ENCODE measurements around the gene AP2M1.
"Not testable (repeated sequence)": the region's sequence is repeated elsewhere in the genome, so short reads cannot be mapped to it uniquely, and the experiment has no call there.

The AP2M1 gene

DNA sequence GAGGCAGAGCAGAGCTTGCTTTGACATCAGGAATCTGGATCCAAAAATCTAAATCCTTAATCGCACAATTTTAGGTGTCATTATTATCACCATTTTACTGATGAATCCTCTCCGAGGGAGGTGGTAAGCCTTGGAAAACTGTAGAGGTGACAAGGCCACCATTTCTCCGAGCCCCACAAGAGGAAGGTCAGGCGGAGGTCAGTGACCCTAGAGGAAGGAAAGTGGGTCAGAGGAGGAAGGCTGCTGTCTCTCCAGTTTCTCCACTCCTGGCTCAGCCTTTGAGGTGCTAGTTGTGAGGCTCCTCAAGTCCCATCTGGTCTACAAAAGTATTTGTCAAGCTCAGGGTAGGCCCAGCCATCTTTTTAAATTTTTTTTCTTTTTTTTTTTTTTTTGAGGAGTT is 16.3 kb upstream of the AP2M1 start:
- no peak for DNase-seq

DNA sequence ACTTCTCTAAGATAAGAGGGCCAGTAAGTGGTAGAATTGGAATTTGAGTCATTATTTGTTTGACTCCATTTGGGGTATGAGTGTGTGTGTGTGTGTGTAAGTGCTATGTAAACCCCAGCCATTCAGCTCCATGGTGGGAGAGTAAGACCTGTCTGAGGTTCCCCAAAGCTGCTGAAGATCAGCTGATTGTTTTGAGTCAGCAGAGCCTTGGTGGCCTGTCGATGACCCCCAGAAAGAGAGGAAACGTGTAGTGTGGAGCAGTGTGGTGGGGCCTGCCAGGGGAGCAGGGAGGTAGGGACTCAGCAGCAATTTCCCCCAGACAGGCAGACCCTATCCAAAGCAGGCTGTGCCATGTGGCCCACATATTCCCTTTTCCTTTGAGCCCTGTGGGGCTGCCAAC is 14.2 kb upstream of the AP2M1 start:
- no peak for DNase-seq

DNA sequence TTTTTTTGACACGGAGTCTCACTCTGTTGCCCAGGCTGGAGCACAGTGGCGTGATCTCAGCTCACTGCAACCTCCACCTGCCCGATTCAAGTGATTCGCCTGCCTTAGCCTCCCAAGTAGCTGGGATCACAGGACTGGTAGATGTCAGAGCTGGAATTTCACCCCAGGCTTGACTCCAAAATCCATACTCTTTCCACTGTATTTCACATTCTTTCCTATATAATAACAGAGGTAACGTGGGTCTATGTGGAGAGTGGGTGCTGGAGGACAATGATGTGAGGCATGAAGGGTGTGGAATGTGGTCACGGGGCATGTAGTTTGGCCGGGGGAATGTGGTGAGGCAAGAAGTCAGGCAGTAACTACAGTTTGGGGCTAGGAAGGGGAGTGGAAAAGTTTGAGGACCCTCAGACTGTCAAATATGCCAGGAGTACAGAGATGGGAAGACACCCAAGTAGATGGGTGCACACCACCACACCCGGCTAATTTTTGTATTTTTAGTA is 12.0 kb upstream of the AP2M1 start:
- DNase-seq, result not testable (repeated sequence)

DNA sequence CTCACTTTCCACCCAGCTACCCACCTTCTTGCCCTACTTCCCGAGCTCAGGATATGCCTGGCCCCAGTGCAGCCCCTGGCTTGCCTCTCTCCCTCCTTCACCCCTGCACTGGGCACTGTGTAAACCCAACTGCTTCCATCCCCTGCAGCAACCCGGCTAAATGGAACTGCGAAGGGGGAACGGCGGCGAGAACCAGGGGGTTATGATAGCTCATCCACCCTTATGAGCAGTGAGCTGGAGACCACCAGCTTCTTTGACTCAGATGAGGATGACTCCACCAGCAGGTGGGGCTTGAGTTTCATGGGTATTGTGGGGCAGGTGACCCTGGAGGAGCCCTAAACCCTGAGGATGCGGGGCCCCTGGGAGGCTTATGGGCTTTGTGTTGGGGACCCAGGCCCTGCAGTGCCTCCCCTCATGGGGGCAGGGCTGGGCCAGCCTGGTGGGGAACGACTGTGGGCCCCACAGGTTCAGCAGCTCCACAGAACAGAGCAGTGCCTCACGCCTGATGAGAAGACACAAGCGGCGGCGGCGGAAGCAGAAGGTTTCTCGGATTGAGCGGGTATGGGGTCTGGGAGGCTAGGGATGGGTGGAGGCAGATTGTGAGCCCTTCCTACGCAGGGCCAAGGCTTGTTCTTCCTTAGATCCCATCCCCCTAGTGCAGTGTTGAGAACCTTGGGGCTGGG is 9.9 kb upstream of the AP2M1 start:
- no peak for DNase-seq

DNA sequence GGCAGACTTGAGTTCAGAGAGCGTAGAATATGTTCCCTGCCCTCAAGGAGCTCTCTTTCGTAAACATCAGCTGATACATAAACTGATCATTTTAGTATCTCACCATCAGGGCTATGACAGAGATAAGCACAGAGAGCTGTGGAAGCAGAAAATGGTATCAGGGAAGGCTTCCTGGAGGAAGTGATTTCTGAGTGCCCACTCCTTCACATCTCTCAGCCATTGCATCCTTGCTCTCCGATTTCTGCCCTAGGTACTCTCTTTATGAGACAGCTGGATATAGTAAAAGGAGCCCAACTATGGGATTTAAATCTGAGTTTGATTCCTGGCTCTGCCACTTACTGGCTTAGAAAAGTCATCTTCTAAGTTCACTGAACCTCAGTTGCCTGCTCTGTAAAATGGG is 9.1 kb upstream of the AP2M1 start:
- no peak for DNase-seq

DNA sequence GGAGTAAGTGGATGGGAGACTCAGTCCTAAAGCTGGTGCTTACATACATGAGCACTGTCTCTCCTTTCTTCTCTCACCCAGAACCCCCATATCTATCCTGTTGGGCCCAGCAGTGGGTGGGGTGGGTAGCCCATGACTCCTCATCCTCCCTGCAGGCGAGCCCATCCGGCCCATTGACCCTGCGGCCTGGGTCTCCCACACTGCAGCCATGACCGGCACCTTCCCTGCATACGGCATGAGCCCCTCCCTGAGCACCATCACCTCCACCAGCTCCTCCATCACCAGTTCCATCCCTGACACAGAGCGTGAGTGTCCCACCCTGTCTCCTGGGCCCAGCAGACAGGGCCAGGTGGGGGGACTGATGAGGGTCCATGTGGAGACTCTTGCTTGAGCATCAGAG is 8.0 kb upstream of the AP2M1 start:
- DNase-seq, result no peak

DNA sequence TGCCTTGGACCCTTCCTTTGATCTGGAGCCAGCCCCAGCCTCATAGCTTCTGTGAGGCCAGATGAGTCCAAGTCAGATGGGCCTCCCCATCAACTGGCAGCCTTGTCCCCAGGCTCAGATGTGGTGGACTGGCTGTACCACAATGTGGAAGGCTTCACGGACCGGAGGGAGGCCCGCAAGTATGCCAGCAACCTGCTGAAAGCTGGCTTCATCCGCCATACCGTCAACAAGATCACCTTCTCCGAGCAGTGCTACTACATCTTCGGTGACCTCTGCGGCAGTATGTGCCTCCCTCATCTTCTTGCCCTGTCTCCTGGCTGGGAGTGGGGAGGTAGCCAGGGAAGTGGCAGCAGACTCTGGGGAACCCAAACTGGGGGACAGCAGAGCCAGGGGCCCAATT is 6.9 kb upstream of the AP2M1 start:
- no peak for DNase-seq

DNA sequence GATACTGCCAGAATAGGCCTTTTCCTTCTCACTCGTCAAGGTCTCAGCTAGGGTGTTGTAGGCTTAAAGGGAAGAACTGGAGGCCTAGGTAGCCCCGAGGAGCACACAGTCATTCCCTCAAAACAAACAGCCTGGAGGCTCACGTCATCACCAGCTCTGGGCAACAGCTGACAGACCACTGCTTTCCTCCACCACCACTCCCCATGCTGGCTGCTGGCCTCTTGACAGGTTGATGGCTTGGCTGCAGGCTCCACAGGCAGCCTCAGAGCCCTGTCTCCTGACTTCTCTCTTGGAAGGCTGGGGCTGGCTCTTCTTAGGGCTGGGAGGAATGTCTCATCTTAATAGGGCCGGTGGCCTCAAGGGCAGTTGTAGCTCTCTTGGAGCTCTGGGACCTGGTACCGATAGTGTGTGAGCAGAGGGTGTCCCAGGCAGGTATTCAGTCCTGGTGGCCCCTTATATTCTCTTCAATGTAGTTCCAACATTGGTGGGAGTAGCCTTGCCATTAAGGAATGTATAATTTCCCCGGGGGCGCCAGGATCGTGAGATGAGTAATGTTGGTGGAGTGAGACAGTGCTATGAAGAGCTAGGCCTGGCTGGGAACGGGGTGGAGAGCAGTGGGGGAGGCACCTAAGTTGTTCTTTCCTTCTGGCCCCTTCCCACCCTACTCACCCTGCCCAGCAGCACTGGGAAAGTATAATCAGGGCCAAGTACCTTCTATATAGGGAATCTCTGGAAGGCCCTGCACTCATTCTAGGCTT is 6.1 kb upstream of the AP2M1 start:
- no peak for DNase-seq

DNA sequence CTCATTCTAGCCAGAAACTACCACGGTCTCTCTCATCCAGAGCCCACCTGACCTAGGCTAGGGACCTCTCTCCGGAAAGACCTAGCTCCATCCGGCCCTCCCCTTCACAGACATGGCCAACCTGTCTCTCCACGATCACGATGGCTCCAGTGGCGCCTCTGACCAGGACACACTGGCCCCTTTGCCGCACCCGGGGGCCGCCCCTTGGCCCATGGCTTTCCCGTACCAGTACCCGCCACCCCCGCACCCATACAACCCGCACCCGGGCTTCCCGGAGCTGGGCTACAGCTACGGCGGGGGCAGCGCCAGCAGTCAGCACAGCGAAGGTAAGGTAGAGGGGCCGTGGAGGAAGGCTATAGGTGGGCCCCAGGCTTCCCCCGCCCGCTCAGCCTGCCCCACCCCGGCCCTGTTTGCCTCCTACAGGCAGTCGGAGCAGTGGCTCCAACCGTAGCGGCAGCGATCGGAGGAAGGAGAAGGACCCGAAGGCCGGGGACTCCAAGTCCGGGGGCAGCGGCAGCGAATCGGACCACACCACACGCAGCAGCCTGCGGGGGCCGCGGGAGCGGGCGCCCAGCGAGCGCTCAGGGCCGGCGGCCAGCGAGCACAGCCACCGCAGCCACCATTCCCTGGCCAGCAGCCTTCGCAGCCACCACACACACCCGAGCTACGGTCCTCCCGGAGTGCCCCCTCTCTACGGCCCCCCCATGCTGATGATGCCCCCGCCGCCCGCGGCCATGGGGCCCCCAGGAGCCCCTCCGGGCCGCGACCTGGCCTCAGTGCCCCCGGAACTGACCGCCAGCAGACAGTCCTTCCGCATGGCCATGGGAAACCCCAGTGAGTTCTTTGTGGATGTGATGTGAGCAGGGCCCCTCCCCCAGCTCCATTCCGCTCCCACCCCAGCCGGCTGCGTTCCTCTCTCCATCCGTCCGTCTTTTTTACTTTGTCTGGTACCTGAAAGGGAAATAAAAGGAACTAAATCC is 4.5 kb upstream of the AP2M1 start:
- no peak for DNase-seq

DNA sequence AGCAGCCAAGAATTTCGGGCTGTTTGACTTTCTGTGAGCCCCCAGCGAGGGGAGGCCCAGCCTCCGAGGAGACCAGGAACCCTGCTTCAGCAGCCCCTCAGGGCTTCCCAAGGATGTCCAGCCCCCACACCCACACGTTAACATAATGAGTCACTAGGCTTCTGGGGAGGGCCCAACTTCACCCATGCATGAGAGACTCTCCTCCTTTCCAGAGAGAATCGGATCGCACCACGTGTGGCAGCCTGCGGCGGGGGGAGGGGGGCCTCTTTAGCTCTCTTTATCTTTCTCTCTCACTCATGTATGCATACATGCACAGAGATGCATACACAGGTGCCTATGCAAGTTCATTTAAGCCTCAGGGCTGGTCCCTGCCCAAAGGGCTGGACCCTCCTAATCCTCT is 3.1 kb upstream of the AP2M1 start:
- no peak for DNase-seq

DNA sequence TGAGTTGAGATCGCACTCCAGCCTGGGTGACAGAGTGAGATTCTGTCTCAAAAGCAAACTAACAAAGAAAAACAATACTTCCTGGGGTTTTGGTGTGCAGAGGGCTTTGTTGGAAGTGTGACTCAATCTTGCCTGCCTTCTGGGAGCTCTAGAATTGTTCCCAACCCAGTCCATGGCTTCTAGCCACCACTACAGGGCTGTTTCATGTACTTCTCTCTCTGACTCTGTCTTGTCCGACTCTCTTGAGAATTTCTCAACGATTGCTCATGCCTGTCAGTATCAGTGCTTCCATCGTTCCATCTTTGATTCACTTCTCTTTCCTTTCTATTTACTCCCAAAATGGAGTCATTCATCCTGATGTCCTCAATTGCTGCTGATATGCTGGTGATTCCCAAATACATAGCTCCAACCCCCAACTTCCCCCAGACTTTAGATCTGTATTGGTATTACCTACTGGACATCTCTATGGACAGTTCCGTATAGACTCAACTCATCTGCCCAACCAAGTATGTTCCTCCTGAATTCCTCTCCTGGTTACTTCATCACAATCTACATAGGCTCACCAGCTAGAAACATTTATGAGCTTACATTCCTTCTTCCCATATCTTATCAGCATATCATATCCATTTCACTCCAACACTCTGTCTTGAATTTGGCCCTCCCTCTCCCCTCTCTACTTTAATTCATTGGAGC is 1.8 kb upstream of the AP2M1 start:
- DNase-seq, result no peak

DNA sequence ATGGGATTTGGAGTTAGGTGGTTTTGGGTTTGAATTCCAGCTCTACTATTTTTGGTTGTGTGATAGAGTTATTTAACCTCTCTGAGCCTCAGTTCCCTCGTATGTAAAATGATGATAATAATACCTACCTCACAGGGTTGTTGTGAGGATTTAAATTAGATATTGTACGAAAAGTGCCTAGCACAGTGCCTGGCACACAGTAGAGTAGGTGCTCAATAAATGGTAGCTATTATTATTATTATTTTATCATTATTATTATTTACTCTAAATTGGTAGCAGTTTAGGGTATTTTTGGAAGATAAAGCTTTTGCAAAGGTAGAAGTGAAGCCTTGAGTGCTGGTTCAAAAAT is 1.3 kb upstream of the AP2M1 start:
- no peak for DNase-seq

DNA sequence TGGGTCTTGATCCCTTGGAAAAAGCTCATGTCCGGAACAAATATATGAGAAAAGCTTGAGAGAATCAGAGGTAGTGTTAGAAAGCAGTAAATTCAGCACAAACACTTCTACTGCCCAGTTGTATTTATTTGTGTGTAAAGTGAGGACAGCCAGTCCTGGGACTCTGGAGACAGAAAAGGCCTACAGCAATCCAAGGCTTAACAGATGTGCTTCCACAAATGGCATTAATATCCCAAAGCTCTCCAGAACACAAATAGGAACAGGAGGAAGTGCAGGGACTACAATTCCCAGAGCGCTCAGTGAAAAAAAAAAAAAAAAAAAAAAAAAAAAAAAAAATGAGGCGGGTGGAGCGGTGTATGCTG is 390 bp upstream of the AP2M1 start:
- DNase-seq, result no peak

DNA sequence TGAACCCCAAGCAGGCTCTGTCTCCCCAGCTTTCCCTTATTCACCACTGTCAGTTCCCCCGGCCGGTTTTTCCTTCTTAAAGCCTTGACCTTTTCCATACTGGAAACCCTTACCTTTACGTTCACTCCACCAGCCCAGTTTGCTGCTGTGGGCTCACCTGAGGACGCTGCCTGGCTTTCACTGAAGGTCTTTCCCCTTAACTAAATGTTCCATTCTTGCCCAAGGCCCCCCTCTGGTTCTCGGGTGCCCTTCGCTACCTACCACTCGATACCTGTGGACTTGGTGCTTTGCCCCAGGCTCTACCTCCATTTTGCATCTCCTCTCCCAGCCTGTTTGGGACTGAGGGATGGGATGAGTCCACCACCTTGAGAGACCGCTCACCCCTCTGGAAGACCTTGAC is 851 bp downstream of the AP2M1 start:
- no peak for DNase-seq

DNA sequence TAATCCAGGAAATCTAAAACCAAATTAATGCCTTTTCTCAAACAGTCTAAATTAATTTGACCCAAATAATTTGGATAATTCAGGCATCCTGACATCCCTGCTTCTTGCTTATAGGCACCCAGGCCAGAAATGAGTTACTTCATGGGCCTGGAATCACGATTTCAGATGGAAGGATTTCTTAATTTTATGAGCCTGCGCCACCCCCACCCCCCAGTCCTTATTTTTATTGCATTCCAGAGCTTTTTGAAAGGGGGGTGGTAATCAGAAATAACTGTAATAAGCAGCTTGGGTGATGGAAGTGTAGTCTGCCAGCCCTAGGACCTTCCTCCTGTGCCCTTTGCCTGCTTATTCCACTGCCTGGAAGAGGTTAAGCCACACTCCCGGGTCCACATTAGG is 1.3 kb downstream of the AP2M1 start:
- DNase-seq, result no peak

DNA sequence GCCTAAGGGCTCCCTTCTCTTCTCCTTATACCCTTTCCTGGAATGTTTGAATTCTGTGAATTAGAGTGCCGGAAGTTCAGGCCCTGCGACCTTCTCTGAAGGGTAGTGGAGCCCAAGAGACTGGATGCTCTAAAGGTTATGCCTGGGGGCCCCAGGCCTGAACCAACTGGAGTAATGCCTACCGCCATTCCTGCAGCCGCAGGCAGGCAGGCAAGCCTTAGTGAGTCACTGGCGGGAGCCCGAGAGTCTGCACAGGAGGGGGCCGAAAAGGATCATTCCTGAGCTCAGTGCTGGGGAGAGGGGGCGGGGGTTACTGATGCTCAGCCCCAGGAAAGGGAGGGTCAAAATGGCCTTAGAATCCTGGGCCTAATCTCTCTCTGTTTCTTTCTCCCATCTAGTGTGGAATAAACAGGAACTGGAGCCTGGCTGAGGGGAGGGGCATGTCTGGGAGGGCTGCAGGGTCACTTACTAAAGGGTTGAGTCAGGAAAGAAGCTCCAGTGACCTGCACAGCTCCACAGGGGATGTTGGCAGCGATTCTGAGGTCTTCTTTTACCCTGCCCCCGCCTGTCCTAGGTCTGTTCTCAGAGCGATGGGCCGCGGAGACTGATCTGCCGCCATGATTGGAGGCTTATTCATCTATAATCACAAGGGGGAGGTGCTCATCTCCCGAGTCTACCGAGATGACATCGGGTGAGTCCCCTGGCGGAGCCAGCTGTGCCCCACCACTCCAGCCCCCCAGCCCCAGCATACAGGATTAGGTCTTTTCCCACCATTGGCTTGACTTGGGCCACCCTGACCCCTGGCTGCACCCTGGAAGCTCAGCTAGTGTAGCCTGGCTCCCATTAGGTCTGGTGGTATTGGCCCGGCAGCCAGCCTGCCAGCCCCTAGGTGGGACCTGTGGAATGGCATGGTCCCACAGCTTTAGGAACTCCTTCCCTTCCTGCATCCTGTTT is 2.0 kb downstream of the AP2M1 start:
- no peak for DNase-seq

DNA sequence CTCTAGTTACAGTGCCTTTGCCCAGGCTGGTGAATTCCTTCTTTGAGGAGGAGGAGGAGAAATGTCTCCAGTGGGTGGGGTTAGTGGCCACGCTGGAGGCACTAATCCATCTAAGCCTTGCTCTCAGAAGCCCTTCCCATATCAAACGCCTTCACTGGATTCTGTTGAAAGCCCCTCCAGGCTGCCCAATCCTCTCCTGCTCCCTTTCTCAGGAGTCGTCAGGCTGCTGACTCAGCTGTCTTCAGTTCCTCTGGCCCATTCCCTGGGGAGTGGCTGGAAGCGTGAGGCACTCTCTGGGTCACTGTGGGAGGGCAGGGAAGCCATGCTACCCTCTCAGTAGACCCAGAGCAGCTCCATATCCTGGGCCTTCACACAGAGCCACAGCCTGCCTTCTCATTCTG is 2.7 kb downstream of the AP2M1 start:
- DNase-seq, result no peak

DNA sequence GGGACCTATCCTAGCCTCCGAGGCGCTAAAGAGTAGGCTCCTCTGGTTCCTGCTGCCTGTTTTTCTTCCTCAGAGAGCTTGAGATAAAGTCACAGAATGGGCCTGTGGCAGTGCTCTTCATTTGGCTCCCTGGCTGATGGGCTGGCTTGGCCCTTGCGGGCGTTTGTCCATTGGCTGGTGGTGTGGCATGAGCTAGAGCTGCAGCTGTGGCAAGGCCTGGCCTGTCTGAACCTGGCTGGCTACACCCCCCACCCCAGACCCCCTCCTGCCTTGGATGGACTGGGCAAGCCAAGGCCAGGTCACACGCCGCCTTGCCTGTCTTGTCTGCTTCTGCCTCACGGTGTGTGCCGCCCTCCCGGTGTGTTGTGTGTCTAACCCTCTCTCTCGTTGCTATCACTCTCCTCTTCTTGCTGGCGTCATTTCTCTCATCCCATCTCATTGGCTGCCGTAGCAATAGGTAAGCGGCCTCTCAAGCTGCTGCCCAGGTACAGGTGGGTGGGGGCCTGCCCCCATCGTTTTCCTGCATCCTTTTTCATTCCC is 3.2 kb downstream of the AP2M1 start:
- DNase-seq, result no peak

DNA sequence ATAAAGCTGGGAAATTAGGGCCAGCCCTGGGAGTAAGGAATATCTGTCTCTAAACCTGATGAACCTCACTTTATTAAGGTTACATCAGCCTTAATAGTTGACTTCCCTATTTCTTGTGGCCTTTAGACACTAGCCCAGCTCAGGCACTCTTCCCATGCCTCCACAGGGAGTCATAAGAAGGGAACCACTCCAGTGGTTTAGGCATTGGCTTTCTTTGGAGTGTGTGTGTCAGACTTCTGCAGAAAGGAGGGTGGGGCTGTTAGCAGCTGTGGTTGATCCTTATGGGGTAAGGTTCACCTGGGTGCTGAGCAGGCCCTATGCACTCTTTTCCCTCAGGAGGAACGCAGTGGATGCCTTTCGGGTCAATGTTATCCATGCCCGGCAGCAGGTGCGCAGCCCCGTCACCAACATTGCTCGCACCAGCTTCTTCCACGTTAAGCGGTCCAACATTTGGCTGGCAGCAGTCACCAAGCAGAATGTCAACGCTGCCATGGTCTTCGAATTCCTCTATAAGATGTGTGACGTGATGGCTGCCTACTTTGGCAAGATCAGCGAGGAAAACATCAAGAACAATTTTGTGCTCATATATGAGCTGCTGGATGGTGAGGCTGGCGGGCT is 4.0 kb downstream of the AP2M1 start:
- DNase-seq, result no peak

DNA sequence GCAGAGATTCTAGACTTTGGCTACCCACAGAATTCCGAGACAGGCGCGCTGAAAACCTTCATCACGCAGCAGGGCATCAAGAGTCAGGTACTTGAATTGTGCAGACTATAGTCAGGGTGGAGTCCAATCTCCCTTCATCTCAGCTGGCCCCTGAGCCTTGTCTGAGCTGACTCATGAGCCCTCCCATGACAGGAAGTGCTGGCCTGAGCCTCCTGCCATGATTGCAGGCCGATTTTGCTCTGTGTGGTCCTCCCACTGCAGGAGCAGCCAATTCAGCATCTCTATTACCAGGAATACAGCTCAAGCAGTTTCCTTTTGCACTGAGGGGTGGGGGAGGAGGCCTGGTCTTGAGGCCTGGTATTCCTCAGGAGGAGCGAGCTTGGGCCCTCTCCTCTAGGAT is 5.5 kb downstream of the AP2M1 start:
- no peak for DNase-seq

DNA sequence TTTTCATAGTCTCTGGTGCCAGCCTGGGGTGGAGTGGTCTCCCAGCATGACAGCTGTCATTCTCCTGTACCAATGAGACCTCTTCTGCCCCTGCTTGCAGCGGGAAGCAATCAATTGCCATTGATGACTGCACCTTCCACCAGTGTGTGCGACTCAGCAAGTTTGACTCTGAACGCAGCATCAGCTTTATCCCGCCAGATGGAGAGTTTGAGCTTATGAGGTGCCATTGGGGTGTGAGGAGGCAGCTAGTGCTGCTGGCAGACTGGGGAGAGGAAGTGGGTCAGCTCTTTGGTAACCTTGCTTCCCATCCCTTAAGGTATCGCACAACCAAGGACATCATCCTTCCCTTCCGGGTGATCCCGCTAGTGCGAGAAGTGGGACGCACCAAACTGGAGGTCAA is 6.9 kb downstream of the AP2M1 start:
- no peak for DNase-seq

All from activated effector memory CD4-positive, alpha-beta T cell treated with Interleukin-2 at 50 U/mL for 16 hours (primary cell).